ENCODE measurements around the gene SLIT1. TPM values are rescaled to one million over a fixed set of nuclear protein-coding genes. Genes with fewer than 3 reads are reported as not detected.
A peak's percentile ranks its signal among the peaks of the same experiment; 100 is the strongest.

The SLIT1 gene
- total and polyA plus RNA-seq, 12 donors = 0.05 to 0.65 (median 0.15) TPM

- no peaks in the 10 kb centered on the region for H3K27me3 ChIP-seq
- WGBS, 4 donors = 69 to 75% (median 72%) methylated on average over 3 to 16 of the region's 16 CpGs
- intact Hi-C loops (cut with DNase I) = no loop called here
Observed at GRCh38 chr10:97067716-97068391, 117.9 kb downstream of the SLIT1 start.

GRCh38 chr10:97066877-97067555 is 118.7 kb downstream of the SLIT1 start:
- TF ChIP-seq, protein P1, sequence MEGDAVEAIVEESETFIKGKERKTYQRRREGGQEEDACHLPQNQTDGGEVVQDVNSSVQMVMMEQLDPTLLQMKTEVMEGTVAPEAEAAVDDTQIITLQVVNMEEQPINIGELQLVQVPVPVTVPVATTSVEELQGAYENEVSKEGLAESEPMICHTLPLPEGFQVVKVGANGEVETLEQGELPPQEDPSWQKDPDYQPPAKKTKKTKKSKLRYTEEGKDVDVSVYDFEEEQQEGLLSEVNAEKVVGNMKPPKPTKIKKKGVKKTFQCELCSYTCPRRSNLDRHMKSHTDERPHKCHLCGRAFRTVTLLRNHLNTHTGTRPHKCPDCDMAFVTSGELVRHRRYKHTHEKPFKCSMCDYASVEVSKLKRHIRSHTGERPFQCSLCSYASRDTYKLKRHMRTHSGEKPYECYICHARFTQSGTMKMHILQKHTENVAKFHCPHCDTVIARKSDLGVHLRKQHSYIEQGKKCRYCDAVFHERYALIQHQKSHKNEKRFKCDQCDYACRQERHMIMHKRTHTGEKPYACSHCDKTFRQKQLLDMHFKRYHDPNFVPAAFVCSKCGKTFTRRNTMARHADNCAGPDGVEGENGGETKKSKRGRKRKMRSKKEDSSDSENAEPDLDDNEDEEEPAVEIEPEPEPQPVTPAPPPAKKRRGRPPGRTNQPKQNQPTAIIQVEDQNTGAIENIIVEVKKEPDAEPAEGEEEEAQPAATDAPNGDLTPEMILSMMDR (IDR thresholded peaks at IDR 0.05) = no peak
- TF ChIP-seq POLR2A (IDR thresholded peaks at IDR 0.05) = no peak
- H3K4me3 ChIP-seq = no peak overlapping the region
- intact Hi-C loops (cut with DNase I) = no loop called here
- H3K27ac ChIP-seq = no peak overlapping the region
- H3K36me3 ChIP-seq (replicated peaks in 1 of 2) = no peaks in the 10 kb centered on the region
- H3K27me3 ChIP-seq = no peaks in the 10 kb centered on the region
- DNase-seq = peak in 3 of 7 donors; percentile 22 to 49 (median 33)
- H3K4me1 ChIP-seq (replicated peaks in 1 of 2) = no peaks in the 10 kb centered on the region
- 76 to 81% (median 78%) methylated on average over 9 to 13 of the region's 13 CpGs for WGBS, 4 donors
- no peaks in the 10 kb centered on the region for H3K9me3 ChIP-seq (replicated peaks in 1 of 3)

More at GRCh38 chr10:97067716-97068391, 117.9 kb downstream of the SLIT1 start:
- no peaks in the 10 kb centered on the region for H3K9me3 ChIP-seq (replicated peaks in 1 of 3)
- no peak overlapping the region for H3K27ac ChIP-seq
- DNase-seq = no peak
- H3K36me3 ChIP-seq (replicated peaks in 1 of 2) = no peaks in the 10 kb centered on the region
- no peak overlapping the region for H3K4me3 ChIP-seq
- H3K4me1 ChIP-seq (replicated peaks in 1 of 2) = no peaks in the 10 kb centered on the region
- no peak for TF ChIP-seq POLR2A (IDR thresholded peaks at IDR 0.05)
- TF ChIP-seq, protein P1 (IDR thresholded peaks at IDR 0.05) = no peak

DNA sequence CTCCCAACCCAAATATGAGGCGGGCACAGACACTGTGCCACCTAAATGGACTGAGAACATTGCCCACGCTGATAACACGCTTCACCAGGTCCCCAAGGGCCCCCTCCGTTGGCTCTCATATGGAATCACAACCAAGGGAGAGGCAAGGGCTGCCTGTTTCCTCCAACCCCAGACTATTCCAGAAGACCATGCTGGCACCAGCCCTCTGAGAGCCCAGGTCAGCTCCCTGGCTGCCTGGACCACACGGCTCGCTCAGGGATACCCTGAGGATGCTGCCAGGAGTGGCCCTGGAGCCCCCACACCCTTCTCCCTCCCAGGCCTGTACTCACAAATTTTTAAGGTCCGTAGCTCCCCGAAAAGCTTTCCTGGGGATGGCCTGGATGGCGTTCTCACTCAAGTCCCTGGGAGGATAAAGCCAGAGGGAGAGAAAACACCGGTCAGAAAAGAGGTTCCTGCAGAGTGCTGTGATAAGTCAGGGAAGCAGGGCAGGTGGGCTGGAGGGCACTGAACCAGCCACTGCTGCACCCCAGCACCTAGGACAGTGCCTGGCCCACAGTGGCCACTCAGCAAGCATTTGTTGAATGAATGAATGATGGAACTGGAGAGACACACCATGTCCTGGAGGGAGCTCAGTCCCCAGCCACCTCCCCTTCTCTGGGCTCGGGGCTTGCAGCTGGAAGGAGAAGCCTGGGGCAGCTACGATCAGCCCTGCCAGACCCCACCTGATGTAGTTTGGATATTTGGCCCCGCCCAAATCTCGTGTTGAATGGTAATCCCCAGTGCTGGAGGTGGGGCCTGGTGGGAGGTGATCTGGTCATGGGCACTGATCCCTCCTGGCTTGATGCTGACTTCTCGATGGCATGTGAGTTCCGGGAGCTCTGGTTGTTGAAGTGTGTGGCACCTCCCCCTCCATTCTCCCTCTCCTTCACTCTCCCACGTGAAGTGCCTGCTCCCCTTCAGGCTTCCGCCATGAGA is 119.8 kb downstream of the SLIT1 start:
- TF ChIP-seq POLR2A (IDR thresholded peaks at IDR 0.05) = no peak
- TF ChIP-seq, protein P1 (IDR thresholded peaks at IDR 0.05) = no peak
- intact Hi-C loops (cut with DNase I) = no loop called here
- no peaks in the 10 kb centered on the region for H3K4me1 ChIP-seq (replicated peaks in 1 of 2)
- no peaks in the 10 kb centered on the region for H3K27me3 ChIP-seq
- H3K36me3 ChIP-seq (replicated peaks in 1 of 2) = no peaks in the 10 kb centered on the region
- H3K9me3 ChIP-seq (replicated peaks in 1 of 3) = no peaks in the 10 kb centered on the region
- 67 to 86% (median 76%) methylated on average over 16 to 18 of the region's 18 CpGs for WGBS, 4 donors
- no peak overlapping the region for H3K27ac ChIP-seq
- DNase-seq = no peak
- no peak overlapping the region for H3K4me3 ChIP-seq

DNA sequence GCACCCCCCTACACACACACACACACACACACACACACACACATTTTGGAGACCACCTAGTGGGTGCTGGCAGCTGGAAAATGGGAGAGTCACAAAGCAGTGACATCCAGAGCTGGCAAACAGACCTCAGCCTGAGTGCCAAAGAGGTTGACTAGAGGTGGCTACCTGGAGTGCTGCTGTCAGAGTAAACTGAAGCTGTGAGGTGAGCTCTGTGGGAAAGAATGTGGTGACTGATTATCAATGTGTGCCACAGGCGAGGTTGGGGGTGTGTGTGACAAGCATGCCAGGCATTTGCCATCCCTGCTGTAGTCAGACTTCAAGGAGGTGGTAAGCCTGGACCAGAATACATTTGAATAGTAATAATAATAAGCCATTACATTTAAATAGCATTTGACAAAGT is 120.6 kb downstream of the SLIT1 start:
- Histone ChIP-seq H3K4me3 (no peak overlapping the region), H3K27ac (no peak overlapping the region), H3K36me3 (replicated peaks in 1 of 2) (no peaks in the 10 kb centered on the region), H3K27me3 (no peaks in the 10 kb centered on the region), H3K9me3 (replicated peaks in 1 of 3) (no peaks in the 10 kb centered on the region), H3K4me1 (replicated peaks in 1 of 2) (no peaks in the 10 kb centered on the region)
- DNase-seq = no peak
- intact Hi-C loops (cut with DNase I) = no loop called here
- WGBS, 4 donors = 46 to 78% (median 58%) methylated on average over 1 of the region's 1 CpG
- TF ChIP-seq POLR2A (IDR thresholded peaks at IDR 0.05) = no peak
- TF ChIP-seq, protein P1 (IDR thresholded peaks at IDR 0.05) = no peak

All from adrenal gland (tissue), 12 donors.